ENCODE results near the gene MLPH. TPM values are rescaled to one million over a fixed set of nuclear protein-coding genes. Genes with fewer than 3 reads are reported as not detected.

Gene MLPH
- total and polyA plus RNA-seq, 2 of the 4 experiments (the other 2 are of a cell fraction): 13.8 to 21.6 TPM

DNA sequence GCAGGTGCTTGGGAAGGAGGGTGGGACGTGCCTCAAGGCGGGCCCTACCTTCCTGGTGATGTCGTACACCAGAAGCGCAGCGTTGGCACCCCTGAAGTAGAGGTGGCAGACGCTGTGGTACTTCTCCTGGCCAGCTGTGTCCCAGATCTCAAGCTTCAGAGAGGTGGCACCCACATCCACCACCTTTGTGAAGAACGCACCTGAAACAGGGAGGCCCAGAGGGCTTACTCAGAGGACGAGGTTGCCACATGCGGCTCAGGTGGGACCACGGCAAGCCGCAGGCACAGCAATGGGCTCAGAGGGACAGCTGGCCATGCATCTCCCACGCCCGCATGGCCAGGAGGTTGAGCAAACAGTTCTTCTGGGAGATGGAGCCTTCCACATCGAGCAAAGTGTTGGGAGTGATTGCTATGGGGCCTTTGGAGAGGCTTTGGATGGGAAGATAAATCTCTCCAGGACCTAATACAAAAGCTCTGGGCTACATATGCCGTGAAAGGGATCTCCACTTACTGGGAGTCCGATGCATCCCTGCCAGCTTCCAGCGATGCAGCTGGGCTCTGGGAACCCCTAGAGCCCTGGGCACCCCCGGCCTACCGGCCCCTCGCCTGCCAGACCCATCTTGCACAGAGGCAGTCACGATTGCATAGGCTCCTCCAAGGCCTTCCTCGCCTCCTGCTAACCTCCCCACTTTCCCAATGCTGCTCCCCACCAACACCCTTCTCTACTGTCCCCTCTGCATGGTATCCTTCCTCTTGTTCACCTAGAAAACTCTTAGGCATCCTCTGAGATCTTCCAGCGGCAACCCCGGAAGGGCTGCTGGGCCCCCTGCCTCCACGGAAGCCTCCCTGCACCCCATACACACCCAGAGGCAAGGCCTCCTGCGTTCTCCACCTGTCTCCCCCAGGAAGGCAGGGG is 91.2 kb downstream of the MLPH start:
- Histone ChIP-seq H2BK5ac (ENCODE audit: low read depth, low read length, poor library complexity, severe bottlenecking) (no peak overlapping the region), H3K9ac (ENCODE audit: low read depth, low read length) (no peak overlapping the region), H2AK5ac (ENCODE audit: low read depth, low read length) (no peak overlapping the region), H3K9me3 (ENCODE audit: control insufficient read depth, insufficient read depth, low read length) (no peaks in the 10 kb centered on the region), H2BK20ac (ENCODE audit: low read depth, low read length) (no peak overlapping the region), H2AFZ (replicated peaks; ENCODE audit: low read length, poor library complexity) (no peak overlapping the region), H2BK15ac (ENCODE audit: low read depth, low read length) (no peak overlapping the region), H2AK9ac (replicated peaks; ENCODE audit: low read depth, low read length, poor library complexity) (no peak overlapping the region), H3K4me2 (ENCODE audit: low read depth, low read length) (no peak overlapping the region), H3K4me1 (ENCODE audit: control insufficient read depth, insufficient read depth, low read length) (no peaks in the 10 kb centered on the region), H3K14ac (replicated peaks; ENCODE audit: low read depth, low read length) (no peak overlapping the region), H3K79me1 (ENCODE audit: low read depth in 1 of 2, low read length in 2 of 2) (no peaks in the 10 kb centered on the region), H4K8ac (ENCODE audit: low read depth in 2 of 2, low read length in 2 of 2) (no peak overlapping the region), H3K4me3 (ENCODE audit: insufficient read depth, low read depth, low read length) (no peak overlapping the region), H3K27ac (ENCODE audit: insufficient read depth, low read length) (no peak overlapping the region), H4K5ac (ENCODE audit: low read depth, low read length) (no peak overlapping the region), H3K9me1 (ENCODE audit: insufficient read depth, low read length) (no peaks in the 10 kb centered on the region), H3K23ac (ENCODE audit: low read depth, low read length) (no peak overlapping the region), H3K4ac (ENCODE audit: low read depth, low read length) (no peak overlapping the region), H3K27me3 (ENCODE audit: control insufficient read depth, insufficient read depth, low read length) (peaks cover 4% of the 10 kb centered on the region; the same call in 1 of the 2 replicates), H3K36me3 (ENCODE audit: control insufficient read depth, insufficient read depth, low read length) (no peaks in the 10 kb centered on the region), H2BK120ac (ENCODE audit: low read depth, low read length) (no peak overlapping the region), H3K56ac (ENCODE audit: extremely low read depth, insufficient read depth, low read length) (no peak overlapping the region), H4K91ac (ENCODE audit: insufficient read depth, low read depth, low read length) (no peak overlapping the region), H4K20me1 (ENCODE audit: insufficient read depth, low read length) (no peaks in the 10 kb centered on the region), H3K18ac (ENCODE audit: low read depth, low read length) (no peak overlapping the region)
- intact Hi-C loops (cut with micrococcal nuclease) (no loop called here), in situ Hi-C loops (cut with MboI; ENCODE audit: low sequenced_read_pairs) (loop anchor here (10.0 kb wide), 1 partner anchor 163 kb away; the partner anchor contains the start of gene COL6A3), dilution Hi-C loops (cut with HindIII; ENCODE audit: low sequenced_read_pairs, unreplicated experiment) (no loop called here)
- 91% methylated on average over 17 of the region's 26 CpGs; no CpG with 5 or more reads in 1 of the 2 experiments for WGBS, 2 experiments (ENCODE audit: extremely low coverage in 2 of 2, insufficient read length in 1 of 2)
- no peak for TF ChIP-seq CHD1 (IDR thresholded peaks at IDR 0.05; ENCODE audit: low read depth, low read length)
- TF ChIP-seq FOS (IDR thresholded peaks at IDR 0.05; ENCODE audit: low read depth, low read length): no peak
- no peak for TF ChIP-seq RFX5 (IDR thresholded peaks at IDR 0.05; ENCODE audit: low read depth, low read length)
- ChIA-PET CTCF (interaction anchor here (1.0 kb wide), 1 partner anchor 65 kb away, joined by 4 read pairs; no protein-coding TSS in a partner anchor), POLR2A (ENCODE audit: unreplicated experiment) (no interaction called here)
- no TSS peak for BruUV-seq (replicated peaks)
- DNase-seq: no peak
- ATAC-seq (ENCODE audit: low read depth): no peak

All from IMR-90 (cell line).